Brain microvascular endothelial cell (primary cell): Measurements from ENCODE around the gene CETN3.

Source experiments
- DNase-seq: peaks from one replicate; pipeline ENCODE4 v3.0.0-alpha.2; 2020
- H3K27ac ChIP-seq: fragments of 250-450 bp; sonication (Bioruptor Pico); 2 replicates; pipeline ENCODE4 v1.5.1; 2020; ENCODE audit warnings: mild to moderate bottlenecking, moderate library complexity
- H3K27me3 ChIP-seq: fragments of 250-450 bp; sonication (Bioruptor Pico); replicated peaks from 2 replicates; pipeline ENCODE4 v1.5.1; 2020; ENCODE audit warnings: mild to moderate bottlenecking
- H3K36me3 ChIP-seq: fragments of 250-450 bp; sonication (Bioruptor Pico); replicated peaks from 2 replicates; pipeline ENCODE4 v1.5.1; 2020; ENCODE audit warnings: mild to moderate bottlenecking
- H3K4me3 ChIP-seq: 2 replicates; pipeline ENCODE4 v1.5.1; 2011; ENCODE audit warnings: low read depth, mild to moderate bottlenecking, control low read depth, low read length, moderate library complexity
- in situ Hi-C: cut with HindIII; loops from 2 replicates; pipeline ENCODE4 v1.10.0; 2017; ENCODE audit warnings: low sequenced_read_pairs, low pct_ligation_motif_present
- TF ChIP-seq, protein P1 (sequence below): IDR thresholded peaks from 2 replicates; pipeline ENCODE4 v1.5.1; 2011; ENCODE audit warnings: low read depth, mild to moderate bottlenecking, moderate library complexity, low read length, control low read depth, inconsistent platforms; ENCODE audit errors: missing control alignments

The CETN3 gene

DNA sequence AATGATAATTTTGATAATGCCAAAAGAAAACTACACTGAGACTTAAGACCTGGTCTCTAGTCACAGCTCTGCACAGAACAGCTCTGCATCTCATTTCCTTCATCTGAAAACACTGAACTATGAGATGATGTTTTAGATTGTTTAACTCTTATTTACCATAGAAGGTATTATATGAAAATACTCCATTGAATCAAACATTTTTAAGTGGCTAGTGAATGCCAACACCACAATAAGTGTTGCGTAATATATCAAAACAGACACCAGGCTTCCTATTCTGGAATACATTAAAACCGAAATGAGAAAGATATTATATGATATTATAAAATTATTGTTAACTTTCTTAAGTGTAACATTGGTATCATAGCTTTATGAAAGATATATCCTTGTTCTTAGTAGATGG, 14.6 kb downstream of the CETN3 start:
- DNase-seq = no peak
- no peaks in the 10 kb centered on the region for H3K36me3 ChIP-seq
- TF ChIP-seq, protein P1, sequence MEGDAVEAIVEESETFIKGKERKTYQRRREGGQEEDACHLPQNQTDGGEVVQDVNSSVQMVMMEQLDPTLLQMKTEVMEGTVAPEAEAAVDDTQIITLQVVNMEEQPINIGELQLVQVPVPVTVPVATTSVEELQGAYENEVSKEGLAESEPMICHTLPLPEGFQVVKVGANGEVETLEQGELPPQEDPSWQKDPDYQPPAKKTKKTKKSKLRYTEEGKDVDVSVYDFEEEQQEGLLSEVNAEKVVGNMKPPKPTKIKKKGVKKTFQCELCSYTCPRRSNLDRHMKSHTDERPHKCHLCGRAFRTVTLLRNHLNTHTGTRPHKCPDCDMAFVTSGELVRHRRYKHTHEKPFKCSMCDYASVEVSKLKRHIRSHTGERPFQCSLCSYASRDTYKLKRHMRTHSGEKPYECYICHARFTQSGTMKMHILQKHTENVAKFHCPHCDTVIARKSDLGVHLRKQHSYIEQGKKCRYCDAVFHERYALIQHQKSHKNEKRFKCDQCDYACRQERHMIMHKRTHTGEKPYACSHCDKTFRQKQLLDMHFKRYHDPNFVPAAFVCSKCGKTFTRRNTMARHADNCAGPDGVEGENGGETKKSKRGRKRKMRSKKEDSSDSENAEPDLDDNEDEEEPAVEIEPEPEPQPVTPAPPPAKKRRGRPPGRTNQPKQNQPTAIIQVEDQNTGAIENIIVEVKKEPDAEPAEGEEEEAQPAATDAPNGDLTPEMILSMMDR = no peak
- no peak overlapping the region for H3K4me3 ChIP-seq
- H3K27ac ChIP-seq = no peak overlapping the region
- H3K27me3 ChIP-seq = no peaks in the 10 kb centered on the region
- in situ Hi-C loops = no loop called here

DNA sequence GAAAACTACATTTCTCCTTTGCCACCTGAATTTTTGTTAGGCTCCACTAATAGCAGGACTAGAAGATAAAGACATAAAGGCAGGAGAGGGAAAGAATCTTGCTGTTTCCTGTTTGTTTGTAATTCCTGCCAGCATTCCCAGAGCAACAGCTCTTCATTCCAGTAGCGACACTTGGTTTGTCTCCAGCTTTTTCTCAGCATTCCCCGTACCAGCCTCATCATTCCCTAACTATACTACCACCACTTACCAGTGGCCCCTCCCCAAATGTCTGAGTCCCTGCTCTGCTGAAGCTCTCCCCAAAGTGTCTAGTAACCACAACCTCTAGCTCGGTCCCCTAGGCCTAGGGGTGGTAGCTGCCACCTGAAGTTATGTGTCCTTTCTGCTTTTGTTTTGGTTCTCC, 18.6 kb downstream of the CETN3 start:
- H3K27me3 ChIP-seq = no peaks in the 10 kb centered on the region
- in situ Hi-C loops = no loop called here
- H3K27ac ChIP-seq = no peak overlapping the region
- DNase-seq = no peak
- TF ChIP-seq, protein P1 = no peak
- no peaks in the 10 kb centered on the region for H3K36me3 ChIP-seq
- no peak overlapping the region for H3K4me3 ChIP-seq

DNA sequence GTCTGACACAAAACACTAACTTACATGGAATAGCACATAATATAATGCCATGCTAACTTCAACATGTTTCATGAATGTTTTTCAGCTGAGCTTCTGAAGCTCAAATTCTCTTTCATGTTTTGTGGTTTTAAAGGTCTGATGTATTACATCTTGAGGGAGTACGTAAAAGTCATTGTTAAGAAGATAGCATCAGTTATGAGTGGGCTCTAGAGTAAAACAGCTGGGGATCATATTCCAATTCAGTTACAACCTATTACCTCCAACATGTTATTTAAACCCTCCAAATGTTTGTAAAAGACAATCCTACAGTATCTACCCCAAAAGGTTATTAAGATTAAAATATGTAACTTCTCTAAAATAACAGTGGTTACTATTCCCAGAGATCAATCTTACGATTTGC, 19.2 kb downstream of the CETN3 start:
- Histone ChIP-seq H3K4me3 (no peak overlapping the region), H3K36me3 (no peaks in the 10 kb centered on the region), H3K27ac (no peak overlapping the region), H3K27me3 (no peaks in the 10 kb centered on the region)
- no peak for DNase-seq
- in situ Hi-C loops = no loop called here
- TF ChIP-seq, protein P1 = no peak

DNA sequence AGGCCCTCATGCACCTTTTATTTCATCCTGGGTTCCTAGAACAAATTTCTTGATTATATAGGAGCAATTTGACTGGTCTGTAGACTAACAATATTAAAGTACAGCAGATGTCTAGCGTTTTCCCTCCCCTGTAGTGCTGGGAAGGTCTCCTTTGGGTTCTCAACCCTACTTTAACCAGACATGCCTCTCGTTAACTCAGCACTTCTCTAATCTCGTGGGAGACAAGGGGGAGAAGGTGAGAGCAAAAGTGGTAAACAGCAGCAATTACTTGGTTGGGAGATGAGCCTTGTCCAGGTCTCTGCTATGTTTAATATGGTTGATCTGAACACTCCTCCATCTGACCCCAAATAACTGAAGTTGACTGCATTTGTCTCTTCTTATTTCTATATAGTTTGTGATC, 22.0 kb downstream of the CETN3 start:
- Histone ChIP-seq H3K4me3 (no peak overlapping the region), H3K27ac (no peak overlapping the region), H3K36me3 (no peaks in the 10 kb centered on the region), H3K27me3 (no peaks in the 10 kb centered on the region)
- TF ChIP-seq, protein P1 = no peak
- DNase-seq = no peak
- in situ Hi-C loops = no loop called here

DNA sequence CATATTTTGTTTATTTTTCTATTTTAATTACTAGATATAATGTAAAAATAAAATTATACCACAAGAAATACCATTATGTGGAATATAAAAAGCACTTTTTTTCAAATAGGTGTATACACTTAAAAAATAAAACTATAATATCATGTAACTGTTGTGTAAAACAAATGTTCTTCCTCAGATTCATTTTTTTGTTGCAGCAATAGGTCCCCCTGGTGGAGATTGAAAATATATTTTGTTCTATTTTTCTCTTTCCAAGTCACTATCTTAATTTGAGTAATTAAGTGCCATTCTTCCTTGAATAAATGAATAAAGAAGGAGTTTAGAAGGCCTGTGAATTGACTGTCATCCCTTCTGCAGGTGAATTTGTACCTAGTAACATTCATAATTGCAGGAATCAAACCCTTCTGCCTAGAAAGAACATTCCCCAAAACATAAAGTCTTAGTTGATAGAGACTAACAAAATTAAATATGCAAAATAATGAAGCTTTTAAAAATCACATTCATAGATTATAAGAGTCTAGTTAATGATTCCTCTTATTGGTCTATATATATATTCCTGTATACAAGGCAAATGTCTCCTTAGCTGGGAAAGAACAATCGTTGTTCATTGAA, 23.4 kb downstream of the CETN3 start:
- H3K4me3 ChIP-seq = no peak overlapping the region
- H3K27ac ChIP-seq = no peak overlapping the region
- no peaks in the 10 kb centered on the region for H3K36me3 ChIP-seq
- no peaks in the 10 kb centered on the region for H3K27me3 ChIP-seq
- DNase-seq = no peak
- in situ Hi-C loops = no loop called here
- TF ChIP-seq, protein P1 = peak; percentile 39

GRCh38 chr5:90384389-90384788, 25.2 kb downstream of the CETN3 start:
- no peak overlapping the region for H3K4me3 ChIP-seq
- in situ Hi-C loops = no loop called here
- DNase-seq = no peak
- H3K27me3 ChIP-seq = no peaks in the 10 kb centered on the region
- no peaks in the 10 kb centered on the region for H3K36me3 ChIP-seq
- no peak overlapping the region for H3K27ac ChIP-seq
- TF ChIP-seq, protein P1 = no peak
